Left ventricle myocardium inferior (tissue), 1 donor: Measurements from ENCODE around the gene MTFMT. TPM values are rescaled to one million over a fixed set of nuclear protein-coding genes. Genes with fewer than 3 reads are reported as not detected.

Experiments used
- DNase-seq: peaks from one replicate; pipeline ENCODE4 v3.0.0-alpha.2; 2020
- H3K27ac ChIP-seq: fragments of 200-600 bp; replicated peaks from 2 replicates; pipeline ENCODE4 v1.8.0; 2021
- H3K27me3 ChIP-seq: fragments of 200-600 bp; 2 replicates; pipeline ENCODE4 v1.8.0; 2021; ENCODE audit warnings: low read depth
- H3K36me3 ChIP-seq: fragments of 200-600 bp; 2 replicates; pipeline ENCODE4 v1.8.0; 2021
- H3K4me1 ChIP-seq: fragments of 200-600 bp; 2 replicates; pipeline ENCODE4 v1.8.0; 2021
- H3K4me3 ChIP-seq: fragments of 200-600 bp; 2 replicates; pipeline ENCODE4 v1.8.0; 2021; ENCODE audit warnings: mild to moderate bottlenecking, moderate library complexity
- H3K9me3 ChIP-seq: fragments of 200-600 bp; replicated peaks from 2 replicates; pipeline ENCODE4 v1.8.0; 2021
- CTCF ChIP-seq: fragments of 200-600 bp; IDR thresholded peaks from 2 replicates; pipeline ENCODE4 v1.8.0; 2021; ENCODE audit warnings: antibody characterized with exemption, mild to moderate bottlenecking, borderline replicate concordance
- intact Hi-C: fragments of 100-400 bp; cut with micrococcal nuclease; formaldehyde crosslinking; loops from one replicate; pipeline ENCODE4 v1.11.0; 2022
- total RNA-seq: library from RNA; stranded (reverse); fragmentation: NEBNext Ultra II Directional; extraction: Animal tissue kit (Norgen Biotek cat#: 25700); gene quantifications from one replicate; pipeline ENCODE4 v1.2.1, GENCODE V29; 2021
- donor health status: DM: no; HTN: yes; CAD: no; lungs with severe emphysema.

MTFMT gene
- total RNA-seq, 1 donor from 2014 or later: 18.6 TPM

DNA sequence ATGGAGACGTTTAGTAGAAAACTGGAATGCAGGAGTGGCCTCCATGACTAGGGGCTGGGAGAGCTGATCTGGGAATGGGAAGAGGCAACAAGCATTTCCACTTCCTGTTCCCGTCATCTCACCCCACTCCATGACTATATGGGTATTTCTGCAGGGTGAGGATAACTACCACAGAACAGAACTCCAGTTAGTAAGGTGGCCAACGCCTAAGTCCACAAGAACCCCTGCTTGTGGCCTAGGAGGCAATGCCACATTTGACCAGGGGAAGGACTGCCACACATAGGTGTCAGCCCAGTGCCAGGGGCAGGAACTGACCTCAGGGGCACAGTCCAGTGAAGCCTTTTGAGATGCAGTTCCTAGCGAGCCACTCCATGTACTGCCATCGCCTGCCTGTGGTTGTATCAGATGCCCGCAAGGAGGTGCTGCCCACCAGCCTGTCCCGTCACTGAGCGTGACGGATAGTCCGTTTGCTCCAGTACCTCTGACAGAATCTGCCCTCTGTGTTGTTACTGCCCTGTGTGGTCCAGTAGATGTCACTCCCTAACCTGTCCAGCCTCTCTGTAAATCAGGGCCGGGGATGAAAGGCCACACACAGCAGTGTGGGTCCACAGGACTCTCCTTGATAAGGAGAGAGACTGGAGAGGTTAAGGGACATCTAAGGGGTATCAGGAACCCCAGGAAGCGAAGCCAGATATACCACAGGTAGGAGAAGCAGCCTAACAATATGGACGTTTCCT, 3.5 kb upstream of the MTFMT start:
- Histone ChIP-seq H3K27ac (no peak overlapping the region), H3K4me1 (peaks cover 14% of the 10 kb centered on the region), H3K36me3 (no peaks in the 10 kb centered on the region), H3K9me3 (no peaks in the 10 kb centered on the region), H3K4me3 (no peak overlapping the region), H3K27me3 (no peaks in the 10 kb centered on the region)
- peak; percentile 42 for DNase-seq
- peak; percentile 70 for TF ChIP-seq CTCF
- intact Hi-C loops: no loop called here

GRCh38 chr15:65029736-65030208, 333 bp upstream of the MTFMT start:
- H3K36me3 ChIP-seq: peaks cover 15% of the 10 kb centered on the region
- peak overlapping the region; percentile 80 for H3K4me3 ChIP-seq
- H3K27ac ChIP-seq: peak overlapping the region; percentile 86
- peaks cover 20% of the 10 kb centered on the region for H3K4me1 ChIP-seq
- no peaks in the 10 kb centered on the region for H3K9me3 ChIP-seq
- TF ChIP-seq CTCF: no peak
- no peaks in the 10 kb centered on the region for H3K27me3 ChIP-seq
- intact Hi-C loops: no loop called here
- no peak for DNase-seq

- Histone ChIP-seq H3K4me3 (peak overlapping the region; percentile 80), H3K9me3 (no peaks in the 10 kb centered on the region), H3K4me1 (peaks cover 20% of the 10 kb centered on the region), H3K27me3 (no peaks in the 10 kb centered on the region), H3K27ac (peak overlapping the region; percentile 86), H3K36me3 (peaks cover 28% of the 10 kb centered on the region)
- no peak for DNase-seq
- intact Hi-C loops: no loop called here
- TF ChIP-seq CTCF: no peak
These were observed 1.1 kb downstream of the MTFMT start for GRCh38 chr15:65028338-65028737.

GRCh38 chr15:65027593-65027992, 1.8 kb downstream of the MTFMT start:
- TF ChIP-seq CTCF: no peak
- Histone ChIP-seq H3K36me3 (peaks cover 31% of the 10 kb centered on the region), H3K27me3 (no peaks in the 10 kb centered on the region), H3K4me1 (peaks cover 20% of the 10 kb centered on the region), H3K4me3 (no peak overlapping the region), H3K27ac (no peak overlapping the region), H3K9me3 (no peaks in the 10 kb centered on the region)
- intact Hi-C loops: no loop called here
- no peak for DNase-seq

GRCh38 chr15:65026756-65027155, 2.7 kb downstream of the MTFMT start:
- H3K4me1 ChIP-seq: peaks cover 20% of the 10 kb centered on the region
- H3K36me3 ChIP-seq: peaks cover 37% of the 10 kb centered on the region
- no peak overlapping the region for H3K27ac ChIP-seq
- no peak overlapping the region for H3K4me3 ChIP-seq
- intact Hi-C loops: no loop called here
- DNase-seq: no peak
- no peaks in the 10 kb centered on the region for H3K27me3 ChIP-seq
- TF ChIP-seq CTCF: no peak
- H3K9me3 ChIP-seq: no peaks in the 10 kb centered on the region
